Body of pancreas (tissue), 4 donors: Measurements from ENCODE around the gene RELN.

Experiments
- CTCF ChIP-seq, 7 experiments: fragments of 450-650 bp in 4 of 7; fragments of 200-600 bp in 3 of 7; sonication (generic) in 3 of 7; IDR thresholded peaks; one replicate each; pipeline ENCODE4 v1.5.1; 2016 to 2019; ENCODE audit warnings: antibody characterized with exemption in 7 of 7
- POLR2A ChIP-seq, 3 donors: fragments of 450-650 bp; IDR thresholded peaks; one replicate each; pipeline ENCODE4 v1.6.1; 2016; ENCODE audit warnings: antibody characterized with exemption in 3 of 3, mild to moderate bottlenecking in 2 of 3

- TF ChIP-seq POLR2A (IDR thresholded peaks at IDR 0.05): no peak
- no peak for TF ChIP-seq CTCF (IDR thresholded peaks at IDR 0.05)
Observed at GRCh38 chr7:103597606-103598005, 391.9 kb downstream of the RELN start.
